Pulmonary artery endothelial cell (primary cell): Measurements from ENCODE around the gene DGKI. TPM values are rescaled to one million over a fixed set of nuclear protein-coding genes. Genes with fewer than 3 reads are reported as not detected.

Source experiments
- DNase-seq: peaks from one replicate; pipeline ENCODE4 v3.0.0-alpha.2; 2011; ENCODE audit warnings: low read depth, low spot score
- total RNA-seq: library from RNA; depleted of rRNA; stranded (reverse); fragments of >200 nt; gene quantifications from 2 replicates; pipeline ENCODE4 v1.2.3, GENCODE V29; 2014

Gene DGKI
- total RNA-seq, 1 donor from 2014 or later: 0.33 TPM

- DNase-seq: no peak
Observed at GRCh38 chr7:137418841-137419240, 427.9 kb downstream of the DGKI start.

GRCh38 chr7:137417464-137417863, 429.3 kb downstream of the DGKI start:
- no peak for DNase-seq

- DNase-seq: no peak
Observed at GRCh38 chr7:137413901-137414300, 432.9 kb downstream of the DGKI start.

- DNase-seq: no peak
Observed at GRCh38 chr7:137411446-137411845, 435.3 kb downstream of the DGKI start.

- no peak for DNase-seq
Observed at GRCh38 chr7:137408126-137408525, 438.6 kb downstream of the DGKI start.

- DNase-seq: no peak
Observed at GRCh38 chr7:137407078-137407477, 439.7 kb downstream of the DGKI start.

- no peak for DNase-seq
Observed at GRCh38 chr7:137404660-137405317, 442.0 kb downstream of the DGKI start.

- DNase-seq: no peak
Observed at GRCh38 chr7:137403353-137403695, 443.4 kb downstream of the DGKI start.

- DNase-seq: no peak
Observed at GRCh38 chr7:137402536-137403352, 444.0 kb downstream of the DGKI start.

GRCh38 chr7:137399827-137400823, 446.6 kb downstream of the DGKI start:
- DNase-seq: no peak

- DNase-seq: no peak
Observed at GRCh38 chr7:137396051-137396450, 450.7 kb downstream of the DGKI start.

GRCh38 chr7:137395420-137395819, 451.4 kb downstream of the DGKI start:
- no peak for DNase-seq

GRCh38 chr7:137393570-137393969, 453.2 kb downstream of the DGKI start:
- no peak for DNase-seq

- DNase-seq: no peak
Observed at GRCh38 chr7:137390076-137390475, 456.7 kb downstream of the DGKI start.

GRCh38 chr7:137388916-137389315, 457.9 kb downstream of the DGKI start:
- DNase-seq: no peak

- DNase-seq: no peak
Observed at GRCh38 chr7:137386966-137387365, 459.8 kb downstream of the DGKI start.

- DNase-seq: no peak
Observed at GRCh38 chr7:137381045-137381444, 465.7 kb downstream of the DGKI start.

GRCh38 chr7:137373507-137373906, 473.3 kb downstream of the DGKI start:
- DNase-seq: no peak

- no peak for DNase-seq
Observed at GRCh38 chr7:137371616-137372015, 475.2 kb downstream of the DGKI start.

- DNase-seq: no peak
Observed at GRCh38 chr7:137366995-137367394, 479.8 kb downstream of the DGKI start.

GRCh38 chr7:137363683-137364082, 483.1 kb downstream of the DGKI start:
- no peak for DNase-seq
